ENCODE measurements around the gene CXorf58. TPM values are rescaled to one million over a fixed set of nuclear protein-coding genes. Genes with fewer than 3 reads are reported as not detected.
A peak's percentile ranks its signal among the peaks of the same experiment; 100 is the strongest.

CXorf58 gene
- total and polyA plus RNA-seq, 9 of the 15 experiments (the other 6 are each of a cell fraction or from before 2014, with no cell fraction given), result 0.10 to 0.27 (median 0.16) TPM; not detected in 3

- TF ChIP-seq E2F4 (CRISPR knock-in tag; IDR thresholded peaks at IDR 0.05; ENCODE audit: low read depth), result no peak
- peak; percentile 76 for TF ChIP-seq HMBOX1 (IDR thresholded peaks at IDR 0.05)
- TF ChIP-seq PKNOX1 (IDR thresholded peaks at IDR 0.05), result no peak
- TF ChIP-seq FOXP1 (CRISPR knock-in tag; IDR thresholded peaks at IDR 0.05), result no peak
- no peak for TF ChIP-seq KDM1A (IDR thresholded peaks at IDR 0.05)
- no peak for TF ChIP-seq CREB1 (IDR thresholded peaks at IDR 0.05)
- no peak for TF ChIP-seq CREB1 (CRISPR knock-in tag; IDR thresholded peaks at IDR 0.05)
- TF ChIP-seq CREB5 (CRISPR knock-in tag; IDR thresholded peaks at IDR 0.05), result no peak
- no peak for TF ChIP-seq RBM22 (IDR thresholded peaks at IDR 0.05; ENCODE audit: low read depth, low read length, poor library complexity, severe bottlenecking)
- TF ChIP-seq VEZF1 (CRISPR knock-in tag; IDR thresholded peaks at IDR 0.05), result 0 out of 2 replicates have a peak, but pooled peaks have one; percentile 24
- no peak for TF ChIP-seq DDX20 (tag; IDR thresholded peaks at IDR 0.05; ENCODE audit: low read depth)
- TF ChIP-seq MAZ (CRISPR knock-in tag; conservative IDR thresholded peaks at IDR 0.05 in 1 of 2, IDR thresholded peaks at IDR 0.05 in 1 of 2), result peak in 1 of 2 experiments; percentile 12; a peak in 1 of 4 replicates
- TF ChIP-seq BRF2 (IDR thresholded peaks at IDR 0.05; ENCODE audit: borderline replicate concordance, insufficient read depth, insufficient read length), result no peak
- TF ChIP-seq PRMT5 (CRISPR knock-in tag; IDR thresholded peaks at IDR 0.05), result no peak
- no peak for TF ChIP-seq ZNF561 (CRISPR knock-in tag; conservative IDR thresholded peaks at IDR 0.05)
- peak; percentile 29; the same call in 1 of the 2 replicates for TF ChIP-seq SOX6 (IDR thresholded peaks at IDR 0.05)
- peak; percentile 30; the same call in 1 of the 2 replicates for TF ChIP-seq ZFX (CRISPR knock-in tag; IDR thresholded peaks at IDR 0.05)
- no peak for TF ChIP-seq KAT7 (CRISPR knock-in tag; IDR thresholded peaks at IDR 0.05; ENCODE audit: borderline replicate concordance)
- no peak for TF ChIP-seq KDM2B (CRISPR knock-in tag; IDR thresholded peaks at IDR 0.05)
These were observed 45.4 kb downstream of the CXorf58 start (continued) for GRCh38 chrX:23952984-23953907.
